ENCODE measurements around the gene RIPPLY3.
"Not testable (repeated sequence)": the region's sequence is repeated elsewhere in the genome, so short reads cannot be mapped to it uniquely, and the experiment has no call there.

The RIPPLY3 gene

DNA sequence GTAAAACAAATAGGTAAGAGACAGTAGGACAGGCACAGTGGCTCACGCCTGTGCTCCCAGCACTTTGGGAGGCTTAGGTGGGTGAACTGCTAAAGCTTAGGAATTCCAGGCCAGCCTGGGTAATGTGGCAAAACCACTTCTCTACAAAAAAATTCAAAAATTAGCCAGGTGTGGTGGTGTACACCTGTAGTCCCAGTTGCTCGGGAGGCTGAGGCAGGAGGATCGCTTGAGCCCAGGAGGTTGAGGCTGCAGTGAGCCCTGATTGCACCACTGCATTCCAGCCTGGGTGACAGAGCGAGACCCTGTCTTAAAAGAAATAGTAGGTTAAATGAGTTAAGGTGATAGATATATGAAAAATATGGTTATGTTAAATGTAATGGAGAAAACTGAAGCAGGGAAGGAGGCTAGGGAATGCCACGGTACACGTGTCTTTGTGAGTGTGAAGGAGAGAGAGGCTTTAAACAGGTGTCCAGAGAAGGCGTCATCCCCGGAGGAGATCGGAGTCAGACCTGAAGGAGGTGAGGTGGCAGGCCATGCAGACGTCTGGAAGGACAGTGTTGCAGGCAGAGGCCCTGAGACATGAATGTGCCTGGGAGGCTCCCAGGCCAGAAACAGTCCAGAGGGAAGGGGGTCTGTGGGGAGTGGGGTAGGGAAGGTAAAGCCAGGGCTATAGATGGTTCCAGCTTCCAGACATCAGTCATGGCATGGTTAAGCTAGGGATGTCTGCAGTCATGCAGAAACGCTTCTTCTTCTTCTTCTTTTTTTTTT lies 7.2 kb upstream of the RIPPLY3 start:
- H3K4me3 ChIP-seq (ENCODE audit: low read depth, low read length), result no peak overlapping the region
- DNase-seq (ENCODE audit: low read depth), result no peak
- TF ChIP-seq MAX (IDR thresholded peaks at IDR 0.05; ENCODE audit: low read depth, low read length), result no peak
- TF ChIP-seq POLR2A (IDR thresholded peaks at IDR 0.05; ENCODE audit: extremely low read depth, insufficient read length), result no peak
- TF ChIP-seq, protein P1, sequence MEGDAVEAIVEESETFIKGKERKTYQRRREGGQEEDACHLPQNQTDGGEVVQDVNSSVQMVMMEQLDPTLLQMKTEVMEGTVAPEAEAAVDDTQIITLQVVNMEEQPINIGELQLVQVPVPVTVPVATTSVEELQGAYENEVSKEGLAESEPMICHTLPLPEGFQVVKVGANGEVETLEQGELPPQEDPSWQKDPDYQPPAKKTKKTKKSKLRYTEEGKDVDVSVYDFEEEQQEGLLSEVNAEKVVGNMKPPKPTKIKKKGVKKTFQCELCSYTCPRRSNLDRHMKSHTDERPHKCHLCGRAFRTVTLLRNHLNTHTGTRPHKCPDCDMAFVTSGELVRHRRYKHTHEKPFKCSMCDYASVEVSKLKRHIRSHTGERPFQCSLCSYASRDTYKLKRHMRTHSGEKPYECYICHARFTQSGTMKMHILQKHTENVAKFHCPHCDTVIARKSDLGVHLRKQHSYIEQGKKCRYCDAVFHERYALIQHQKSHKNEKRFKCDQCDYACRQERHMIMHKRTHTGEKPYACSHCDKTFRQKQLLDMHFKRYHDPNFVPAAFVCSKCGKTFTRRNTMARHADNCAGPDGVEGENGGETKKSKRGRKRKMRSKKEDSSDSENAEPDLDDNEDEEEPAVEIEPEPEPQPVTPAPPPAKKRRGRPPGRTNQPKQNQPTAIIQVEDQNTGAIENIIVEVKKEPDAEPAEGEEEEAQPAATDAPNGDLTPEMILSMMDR (IDR thresholded peaks at IDR 0.05; ENCODE audit: low read depth, low read length), result no peak
- TF ChIP-seq MYC (IDR thresholded peaks at IDR 0.05; ENCODE audit: low read depth, low read length), result no peak

- H3K4me3 ChIP-seq (ENCODE audit: low read depth, low read length), result no peak overlapping the region
- DNase-seq (ENCODE audit: low read depth), result peak; percentile 25
- no peak for TF ChIP-seq MYC (IDR thresholded peaks at IDR 0.05; ENCODE audit: low read depth, low read length)
- no peak for TF ChIP-seq POLR2A (IDR thresholded peaks at IDR 0.05; ENCODE audit: extremely low read depth, insufficient read length)
- no peak for TF ChIP-seq MAX (IDR thresholded peaks at IDR 0.05; ENCODE audit: low read depth, low read length)
- TF ChIP-seq, protein P1 (IDR thresholded peaks at IDR 0.05; ENCODE audit: low read depth, low read length), result no peak
These were observed 6.1 kb upstream of the RIPPLY3 start for GRCh38 chr21:37000381-37000780.

- no peak for DNase-seq (ENCODE audit: low read depth)
- TF ChIP-seq MAX (IDR thresholded peaks at IDR 0.05; ENCODE audit: low read depth, low read length) (no peak), POLR2A (IDR thresholded peaks at IDR 0.05; ENCODE audit: extremely low read depth, insufficient read length) (no peak), MYC (IDR thresholded peaks at IDR 0.05; ENCODE audit: low read depth, low read length) (no peak)
- TF ChIP-seq, protein P1 (IDR thresholded peaks at IDR 0.05; ENCODE audit: low read depth, low read length), result no peak
- no peak overlapping the region for H3K4me3 ChIP-seq (ENCODE audit: low read depth, low read length)
These were observed 5.1 kb upstream of the RIPPLY3 start for GRCh38 chr21:37001441-37001840.

DNA sequence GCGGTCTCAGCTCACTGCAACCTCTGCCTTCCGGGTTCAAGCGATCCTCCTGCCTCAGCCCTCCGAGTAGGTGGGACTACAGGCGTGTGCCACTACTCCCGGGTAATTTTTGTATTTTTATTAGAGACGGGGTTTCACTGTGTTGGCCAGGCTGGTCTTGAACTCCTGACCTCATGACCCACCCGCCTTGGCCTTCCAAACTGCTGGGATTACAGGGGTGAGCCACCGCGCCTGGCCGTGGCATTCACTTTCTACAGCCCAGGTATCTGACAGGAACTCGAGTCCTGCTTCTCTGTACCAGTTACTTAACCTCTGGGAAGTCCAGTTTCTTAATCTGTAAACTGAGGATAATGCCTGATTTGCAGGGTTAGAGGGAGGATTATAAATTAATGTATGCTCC lies 3.7 kb upstream of the RIPPLY3 start:
- not testable (repeated sequence) for H3K4me3 ChIP-seq (ENCODE audit: low read depth, low read length); DNase-seq (ENCODE audit: low read depth)

DNA sequence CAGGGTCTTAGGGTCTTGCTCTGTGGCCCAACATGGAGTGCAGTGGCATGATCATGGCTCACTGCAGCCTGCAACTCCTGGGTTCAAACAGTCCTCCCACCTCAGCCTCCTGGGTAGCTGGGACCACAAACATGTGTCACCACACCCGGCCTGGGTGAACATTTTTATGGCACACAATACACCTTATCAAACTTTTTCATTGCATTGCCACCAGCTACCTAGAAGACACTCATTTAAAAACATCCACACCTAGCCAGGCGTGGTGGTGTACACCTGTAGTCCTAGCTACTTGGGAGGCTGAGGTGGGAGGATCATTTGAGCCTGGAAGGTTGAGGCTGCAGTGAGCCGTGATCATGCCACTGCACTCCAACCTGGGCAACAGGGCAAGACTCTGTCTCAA lies 2.6 kb upstream of the RIPPLY3 start:
- not testable (repeated sequence) for DNase-seq (ENCODE audit: low read depth); H3K4me3 ChIP-seq (ENCODE audit: low read depth, low read length)

GRCh38 chr21:37005548-37006485 lies 685 bp upstream of the RIPPLY3 start:
- no peak for TF ChIP-seq POLR2A (IDR thresholded peaks at IDR 0.05; ENCODE audit: extremely low read depth, insufficient read length)
- TF ChIP-seq MYC (IDR thresholded peaks at IDR 0.05; ENCODE audit: low read depth, low read length), result no peak
- TF ChIP-seq, protein P1 (IDR thresholded peaks at IDR 0.05; ENCODE audit: low read depth, low read length), result no peak
- no peak for TF ChIP-seq MAX (IDR thresholded peaks at IDR 0.05; ENCODE audit: low read depth, low read length)
- DNase-seq (ENCODE audit: low read depth), result no peak
- no peak overlapping the region for H3K4me3 ChIP-seq (ENCODE audit: low read depth, low read length)
